ENCODE measurements around the gene KNSTRN.

- no peak for TF ChIP-seq POLR2A (IDR thresholded peaks at IDR 0.05; ENCODE audit: low read depth, low read length)
- no peak for TF ChIP-seq POLR2AphosphoS5 (IDR thresholded peaks at IDR 0.05; ENCODE audit: low read depth, low read length)
- no peak for TF ChIP-seq TAF1 (IDR thresholded peaks at IDR 0.05; ENCODE audit: low read depth, low read length)
Observed at GRCh38 chr15:40443846-40444245, 61.3 kb downstream of the KNSTRN start.
